H1 (cell line): ENCODE data around the gene CD160. TPM values are rescaled to one million over a fixed set of nuclear protein-coding genes. Genes with fewer than 3 reads are reported as not detected.

Source experiments
- HDAC6 ChIP-seq: IDR thresholded peaks from one replicate; pipeline ENCODE4 v1.7.1; 2012; ENCODE audit warnings: low read depth, mild to moderate bottlenecking, inconsistent platforms, low read length, moderate library complexity
- POU5F1 ChIP-seq: IDR thresholded peaks from 2 replicates; pipeline ENCODE4 v1.6.1; 2011; ENCODE audit warnings: low read depth, mild to moderate bottlenecking, low read length, moderate library complexity
- RNF2 ChIP-seq: fragments of 200-900, 300-1000 bp; sonication (generic); IDR thresholded peaks from 2 replicates; pipeline ENCODE4 v1.7.1; 2016; ENCODE audit warnings: borderline replicate concordance, low read depth, mild to moderate bottlenecking, antibody characterized with exemption, low read length; ENCODE audit not compliant: poor library complexity, severe bottlenecking; ENCODE audit errors: missing control alignments
- SP1 ChIP-seq: IDR thresholded peaks from 2 replicates; pipeline ENCODE4 v1.6.1; 2011; ENCODE audit warnings: low read depth, low read length
- polyA plus RNA-seq, 7 experiments: library from polyadenylated mRNA; depleted of rRNA in 3 of 7; stranded (reverse) in 5 of 7; unstranded in 2 of 7; fragments of >200 nt in 5 of 7; fragments of 200-250 nt in 2 of 7; gene quantifications; 1 replicate in 5 of 7; 2 replicates in 1 of 7; 4 replicates in 1 of 7; pipeline versions ENCODE4 v1.2.1 to v1.2.3, GENCODE V29; 2011 to 2013; ENCODE audit warnings: missing spikeins in 2 of 7, mixed read lengths in 2 of 7
- total RNA-seq: library from RNA; stranded (reverse); fragmentation: NEBNext Ultra II Directional; extraction: Animal tissue kit (Norgen Biotek cat#: 25700); gene quantifications from 2 replicates; pipeline ENCODE4 v1.2.1, GENCODE V29; 2021

Gene CD160
- total and polyA plus RNA-seq, 2 of the 8 experiments (the other 6 are each of a cell fraction or from before 2014, with no cell fraction given): not detected

- TF ChIP-seq RNF2: no peak
- TF ChIP-seq HDAC6: no peak
- no peak for TF ChIP-seq SP1
- no peak for TF ChIP-seq POU5F1
These were observed 63.2 kb downstream of the CD160 start (continued) for GRCh38 chr1:145782272-145783099.
